ENCODE measurements around the gene KRT84. TPM values are rescaled to one million over a fixed set of nuclear protein-coding genes. Genes with fewer than 3 reads are reported as not detected.

The KRT84 gene
- total RNA-seq, 1 donor from 2014 or later, result not detected

DNA sequence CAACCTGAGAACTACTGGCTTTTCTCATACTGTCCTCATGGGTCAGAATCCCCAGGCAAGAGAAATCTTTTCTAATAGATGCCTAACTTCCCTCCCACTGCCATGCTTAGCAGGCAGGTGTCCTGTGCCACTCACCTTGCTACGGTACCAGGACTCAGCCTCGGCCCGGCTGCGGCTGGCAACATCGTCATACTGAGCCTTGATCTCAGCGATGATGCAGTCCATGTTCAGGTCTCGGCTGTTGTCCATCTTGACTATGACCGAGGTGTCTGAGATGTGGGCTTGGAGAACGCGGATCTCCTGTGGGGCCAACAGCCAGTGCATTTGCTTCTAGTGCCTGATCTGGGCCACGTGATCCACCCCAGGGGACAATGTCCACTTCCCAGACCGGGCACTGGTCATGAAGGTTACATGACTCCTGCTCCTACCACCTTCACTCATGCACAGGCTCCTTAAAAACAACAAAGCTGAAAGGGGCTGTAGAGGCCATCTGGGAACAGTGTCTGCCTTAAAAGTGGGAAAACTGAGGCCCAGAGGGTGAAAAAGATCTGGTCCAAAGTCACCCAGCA lies 22.3 kb downstream of the KRT84 start:
- FAIRE-seq, result no peak

GRCh38 chr12:52362118-52362726 lies 23.2 kb downstream of the KRT84 start:
- FAIRE-seq (no peak), DNase-seq (ENCODE audit: low spot score in 2 of 2) (no peak)

More for the DNA sequence above, 22.3 kb downstream of the KRT84 start:
- no peak for DNase-seq (ENCODE audit: low spot score in 2 of 2)

- no peak for DNase-seq (ENCODE audit: low spot score in 2 of 2)
- FAIRE-seq, result no peak
These were observed 23.9 kb downstream of the KRT84 start for GRCh38 chr12:52361553-52361952.

DNA sequence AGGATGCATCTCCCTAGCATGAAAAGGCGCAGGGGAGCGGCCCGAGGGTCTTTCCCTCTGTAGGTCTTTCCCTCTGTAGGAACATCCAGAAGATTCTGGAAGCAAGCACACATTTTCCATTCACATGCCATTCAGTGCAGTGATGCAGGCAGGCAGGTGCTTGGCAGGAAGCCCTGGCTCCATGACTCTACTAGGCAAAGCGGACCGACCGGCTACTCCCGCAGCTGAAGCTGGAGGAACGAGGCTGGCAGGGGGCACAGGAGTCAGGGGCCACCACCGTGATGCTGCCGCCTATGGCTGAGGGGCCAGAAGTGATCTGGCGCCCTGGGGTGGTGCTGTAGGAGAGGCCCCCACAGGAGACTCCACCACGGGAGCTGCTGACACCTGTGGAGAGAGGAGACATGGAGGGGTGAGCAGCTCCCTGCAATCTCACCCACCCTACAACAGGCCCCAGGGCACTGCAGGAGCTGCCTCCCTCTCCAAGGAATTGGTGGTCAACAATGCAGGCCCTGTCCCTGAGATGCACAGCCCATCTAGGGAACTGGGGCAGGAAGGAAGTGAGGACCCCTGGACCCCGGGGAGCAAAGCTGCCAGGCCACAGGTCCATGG lies 24.7 kb downstream of the KRT84 start:
- DNase-seq (ENCODE audit: low spot score in 2 of 2), result no peak
- FAIRE-seq, result no peak

- no peak for FAIRE-seq
These were observed 25.3 kb downstream of the KRT84 start for GRCh38 chr12:52360106-52360662.

DNA sequence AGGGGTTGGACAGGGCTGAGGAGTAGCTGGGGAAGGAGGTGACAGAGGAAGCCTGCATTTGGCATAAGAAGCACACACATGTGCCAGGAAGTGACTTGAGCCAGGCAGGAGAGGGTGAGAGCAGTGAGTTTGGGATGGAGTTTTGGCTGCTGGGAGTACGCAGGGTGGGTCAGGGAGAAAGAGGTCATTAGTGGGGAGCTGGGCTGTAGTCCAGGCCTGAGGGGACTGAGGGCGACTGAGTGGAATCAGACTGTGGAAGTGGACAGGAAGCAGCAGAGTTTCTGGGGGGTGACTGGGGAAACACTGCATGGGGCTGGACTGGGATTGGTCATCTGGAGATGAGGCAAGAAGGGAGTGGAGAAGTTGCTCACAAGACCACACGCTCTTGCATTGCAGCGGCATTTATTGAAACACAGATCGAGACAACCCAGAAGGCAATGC lies 25.8 kb downstream of the KRT84 start:
- FAIRE-seq, result no peak
- DNase-seq (ENCODE audit: low spot score in 2 of 2), result no peak

More at GRCh38 chr12:52360106-52360662, 25.3 kb downstream of the KRT84 start:
- no peak for DNase-seq (ENCODE audit: low spot score in 2 of 2)

- FAIRE-seq (no peak), DNase-seq (ENCODE audit: low spot score in 2 of 2) (no peak)
These were observed 26.7 kb downstream of the KRT84 start for GRCh38 chr12:52358575-52359350.

GRCh38 chr12:52356762-52357580 lies 28.5 kb downstream of the KRT84 start:
- no peak for DNase-seq (ENCODE audit: low spot score in 2 of 2)
- FAIRE-seq, result no peak

DNA sequence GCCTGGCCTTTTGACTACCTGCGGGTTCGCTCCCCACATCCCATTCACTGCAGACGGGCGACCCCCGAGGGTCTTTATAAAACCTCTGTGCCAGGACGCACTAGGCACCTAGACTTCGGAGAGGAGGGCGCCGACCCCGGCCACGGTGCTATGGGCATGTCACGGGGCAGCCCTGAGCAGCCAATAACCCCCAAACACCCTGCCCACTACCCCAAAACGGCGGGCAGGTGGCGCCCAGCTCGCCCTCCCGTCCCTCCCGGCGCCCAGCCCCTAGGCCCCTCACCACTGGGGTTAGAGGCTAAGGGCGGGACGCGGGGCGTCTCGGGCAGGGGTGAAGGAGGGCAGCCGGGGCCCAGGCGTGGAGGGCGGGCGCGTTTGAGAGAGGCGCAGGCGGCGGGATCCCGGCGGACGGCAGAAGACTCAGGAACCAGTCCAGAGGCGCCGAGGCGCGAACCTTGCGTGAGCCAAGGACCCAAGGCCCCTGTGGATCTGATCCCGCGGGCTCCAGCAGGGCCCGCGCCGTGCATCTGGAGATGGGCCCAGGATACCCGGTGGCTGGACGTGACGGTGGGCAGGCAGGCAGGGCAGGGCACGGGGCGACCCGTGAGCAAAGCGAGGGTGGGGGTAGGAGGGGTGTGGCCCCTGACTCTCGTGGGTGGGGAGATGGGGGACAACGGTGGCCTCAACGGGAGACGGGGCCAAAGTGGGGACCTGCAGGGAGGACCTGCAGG lies 29.3 kb downstream of the KRT84 start:
- DNase-seq (ENCODE audit: low spot score in 2 of 2), result no peak
- FAIRE-seq, result no peak

DNA sequence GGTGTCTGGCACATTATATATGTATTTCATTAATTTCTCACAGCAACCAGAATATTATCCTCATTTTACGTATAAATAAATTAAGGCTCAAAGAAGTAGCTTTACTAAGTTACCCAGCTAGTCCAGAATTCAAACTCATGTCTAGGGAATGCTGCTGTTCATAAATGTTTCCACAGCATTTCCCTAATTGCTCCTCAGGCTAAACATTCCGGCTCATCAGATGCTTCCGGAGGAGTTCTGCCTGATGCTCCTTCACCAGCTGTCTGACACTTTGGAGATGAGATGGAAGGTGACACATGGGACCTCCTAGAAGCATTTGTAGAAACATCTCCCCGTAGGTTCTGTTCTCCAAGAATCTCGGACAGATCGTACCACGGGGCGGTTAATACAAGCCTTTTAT lies 30.3 kb downstream of the KRT84 start:
- DNase-seq (ENCODE audit: low spot score in 2 of 2) (no peak), FAIRE-seq (no peak)

DNA sequence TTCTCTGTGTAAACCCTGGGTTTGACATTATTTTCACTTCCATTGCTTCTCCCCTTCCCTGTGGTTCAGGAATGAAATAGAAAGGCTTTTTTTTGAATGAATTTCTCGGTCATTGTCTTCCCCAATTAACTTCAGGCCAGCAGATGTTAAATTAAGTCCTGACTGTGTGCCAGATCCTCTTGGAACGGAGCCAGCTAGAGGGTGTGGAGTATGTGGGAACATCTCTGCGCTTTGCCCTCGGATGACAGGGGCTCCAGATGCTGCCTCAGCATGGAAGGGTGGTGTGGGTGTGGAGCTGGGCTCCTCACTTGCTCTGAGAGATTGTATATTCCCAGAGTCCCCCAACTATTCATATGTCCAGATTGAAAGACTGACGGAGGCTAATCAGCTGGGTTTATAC lies 31.3 kb downstream of the KRT84 start:
- DNase-seq (ENCODE audit: low spot score in 2 of 2), result no peak
- no peak for FAIRE-seq

- DNase-seq (ENCODE audit: low spot score in 2 of 2), result no peak
- no peak for FAIRE-seq
These were observed 31.7 kb downstream of the KRT84 start for GRCh38 chr12:52353766-52354165.

DNA sequence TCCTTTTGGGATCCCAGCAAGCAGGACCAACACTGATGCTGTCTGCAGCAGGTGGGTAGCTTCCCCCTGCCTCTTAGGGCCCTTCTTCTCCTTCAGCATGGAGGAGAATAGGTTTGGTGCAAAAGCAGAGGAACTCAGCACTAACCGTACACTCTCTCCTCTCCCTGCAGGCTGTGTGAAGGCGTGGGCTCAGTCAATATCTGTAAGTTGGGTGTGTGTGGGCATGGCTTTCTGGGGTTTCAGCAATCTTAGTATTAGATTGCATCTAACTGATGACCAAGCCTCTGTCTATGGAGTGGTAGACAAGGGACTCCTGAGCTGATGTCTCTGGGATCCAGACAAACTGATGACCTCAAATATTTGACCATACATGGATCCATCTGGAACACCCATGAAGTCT lies 32.5 kb downstream of the KRT84 start:
- DNase-seq (ENCODE audit: low spot score in 2 of 2), result no peak
- FAIRE-seq, result no peak

GRCh38 chr12:52351196-52352059 lies 34.0 kb downstream of the KRT84 start:
- FAIRE-seq (no peak), DNase-seq (ENCODE audit: low spot score in 2 of 2) (no peak)

GRCh38 chr12:52350786-52351185 lies 34.7 kb downstream of the KRT84 start:
- no peak for FAIRE-seq
- DNase-seq (ENCODE audit: low spot score in 2 of 2), result no peak

DNA sequence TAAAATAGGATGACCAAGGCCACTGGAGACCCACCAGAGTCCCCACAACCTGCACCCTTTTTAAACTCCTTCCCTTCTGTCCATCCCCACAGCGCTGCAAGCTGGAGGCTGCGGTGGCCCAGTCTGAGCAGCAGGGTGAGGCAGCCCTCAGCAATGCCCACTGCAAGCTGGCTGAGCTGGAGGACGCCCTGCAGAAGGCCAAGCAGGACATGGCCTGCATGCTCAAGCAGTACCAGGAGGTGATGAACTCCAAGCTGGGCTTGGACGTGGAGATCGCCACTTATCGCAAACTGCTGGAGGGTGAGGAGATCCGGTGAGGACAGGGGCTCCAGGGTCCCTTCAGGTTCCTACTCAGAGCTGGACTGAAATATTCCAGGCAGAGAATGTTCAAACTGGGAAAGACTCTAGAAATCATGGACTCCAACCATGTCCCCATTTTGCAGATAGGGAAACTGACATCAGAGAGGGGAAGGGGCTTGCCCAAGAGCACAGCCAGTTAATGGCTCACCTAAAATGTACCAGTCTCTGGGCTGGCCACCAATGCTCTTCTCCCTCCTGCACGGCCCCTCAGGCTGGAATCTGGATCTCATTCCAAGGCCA lies 35.3 kb downstream of the KRT84 start:
- DNase-seq (ENCODE audit: low spot score in 2 of 2) (no peak), FAIRE-seq (no peak)

GRCh38 chr12:52349196-52349595 lies 36.3 kb downstream of the KRT84 start:
- DNase-seq (ENCODE audit: low spot score in 2 of 2) (no peak), FAIRE-seq (no peak)
